NCI-H146 (cell line): Measurements from ENCODE around the gene CES3.
"Not testable (repeated sequence)": the region's sequence is repeated elsewhere in the genome, so short reads cannot be mapped to it uniquely, and the experiment has no call there.

ENCODE experiments used
- DNase-seq: peaks from one replicate; lab custom pipeline; 2025; lab: John Stamatoyannopoulos, UW

CES3 gene

DNA sequence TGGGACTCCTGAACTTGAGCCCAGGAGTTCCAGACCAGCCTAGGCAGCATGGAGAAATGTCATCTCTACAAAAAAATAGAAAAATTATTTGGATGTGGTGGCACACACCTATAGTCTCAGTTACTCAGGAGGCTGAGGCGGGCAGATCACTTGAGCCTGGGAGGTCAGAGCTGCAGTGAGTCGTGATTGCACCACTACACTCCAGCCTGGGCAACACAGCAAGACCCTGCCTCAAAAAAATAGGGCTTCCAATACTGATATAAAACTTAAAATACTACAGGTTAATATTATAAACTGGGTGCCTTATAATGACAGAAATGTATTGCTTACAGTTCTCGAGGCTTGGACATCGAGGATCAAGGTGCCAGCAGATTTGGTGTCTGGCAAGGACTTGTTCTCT is 15.1 kb upstream of the CES3 start:
- no peak for DNase-seq

GRCh38 chr16:66946541-66946940 is 14.5 kb upstream of the CES3 start:
- no peak for DNase-seq

DNA sequence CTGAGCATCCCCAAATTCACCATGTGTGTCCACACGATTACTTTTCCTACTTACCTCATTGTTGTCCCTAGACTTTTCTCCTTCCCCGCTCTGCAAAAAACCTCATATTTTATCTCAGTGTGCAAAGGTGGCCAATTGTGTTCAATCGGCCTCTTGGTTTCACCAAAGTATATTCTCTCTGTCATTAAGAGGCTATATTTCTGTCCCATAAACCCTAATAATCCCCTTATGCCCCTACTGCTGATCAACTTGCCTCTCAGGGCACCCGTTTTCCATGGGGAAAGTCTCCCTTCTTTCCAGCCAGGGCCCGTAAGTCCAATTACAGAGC is 14.1 kb upstream of the CES3 start:
- no peak for DNase-seq

GRCh38 chr16:66947302-66948065 is 13.6 kb upstream of the CES3 start:
- DNase-seq: peak; percentile 57

GRCh38 chr16:66948134-66948836 is 12.8 kb upstream of the CES3 start:
- DNase-seq: no peak

GRCh38 chr16:66948837-66949225 is 12.2 kb upstream of the CES3 start:
- no peak for DNase-seq

DNA sequence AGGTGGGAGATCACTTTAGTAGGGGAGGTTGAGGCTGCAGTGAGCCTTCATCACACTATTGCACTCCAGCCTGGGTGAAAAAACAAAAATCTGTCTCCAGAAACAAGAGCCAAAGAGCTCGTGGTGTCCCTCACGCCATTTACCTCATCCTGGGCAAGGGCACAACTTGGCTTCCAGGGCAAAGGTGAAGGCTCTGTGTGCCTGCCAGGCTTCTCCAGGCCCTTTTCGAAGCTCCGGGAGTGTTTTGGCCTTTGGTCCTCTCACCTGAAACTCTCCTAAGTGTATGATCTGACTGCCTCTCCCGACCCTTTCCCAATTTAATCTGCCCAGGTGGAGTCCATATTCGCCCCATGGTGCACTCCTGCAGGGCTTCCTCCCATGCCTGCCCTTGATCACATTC is 11.6 kb upstream of the CES3 start:
- no peak for DNase-seq

- DNase-seq: no peak
Observed at GRCh38 chr16:66950437-66950836, 10.6 kb upstream of the CES3 start.

DNA sequence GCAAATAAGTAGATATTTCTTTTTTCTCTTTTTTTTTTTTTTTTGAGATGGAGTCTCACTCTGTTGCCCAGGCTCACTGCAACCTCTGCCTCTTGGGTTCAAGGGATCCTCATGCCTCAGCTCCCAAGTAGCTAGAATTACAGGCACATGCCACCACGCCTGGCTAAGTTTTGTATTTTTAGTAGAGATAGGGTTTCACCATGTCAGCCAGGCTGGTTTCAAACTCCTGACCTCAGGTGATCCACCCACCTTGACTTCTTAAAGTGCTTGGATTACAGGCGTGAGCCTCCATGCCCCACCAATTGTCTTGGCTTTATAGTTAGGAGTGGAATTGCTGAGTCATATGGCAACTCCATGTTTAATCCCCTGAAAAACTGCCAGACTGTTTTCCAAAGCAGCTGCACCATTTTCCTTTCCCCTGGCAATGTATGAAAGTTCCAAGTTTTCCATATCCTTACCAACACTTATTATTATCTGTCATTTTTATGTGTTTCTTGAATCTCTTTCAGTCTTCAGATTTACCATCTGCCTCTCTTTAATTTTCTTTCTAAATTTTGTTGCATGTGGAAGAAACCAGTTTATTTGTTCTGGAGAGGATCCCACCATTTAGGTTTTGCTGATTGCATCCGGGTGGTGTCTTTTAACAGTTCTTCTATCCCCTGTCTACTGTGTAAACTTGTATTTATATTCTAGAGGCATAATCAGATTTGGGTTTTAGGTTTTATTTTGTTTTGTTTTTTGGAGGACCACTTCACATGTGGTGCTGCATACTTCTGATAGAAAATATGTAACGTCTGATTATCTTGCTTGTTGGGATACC is 9.9 kb upstream of the CES3 start:
- no peak for DNase-seq

DNA sequence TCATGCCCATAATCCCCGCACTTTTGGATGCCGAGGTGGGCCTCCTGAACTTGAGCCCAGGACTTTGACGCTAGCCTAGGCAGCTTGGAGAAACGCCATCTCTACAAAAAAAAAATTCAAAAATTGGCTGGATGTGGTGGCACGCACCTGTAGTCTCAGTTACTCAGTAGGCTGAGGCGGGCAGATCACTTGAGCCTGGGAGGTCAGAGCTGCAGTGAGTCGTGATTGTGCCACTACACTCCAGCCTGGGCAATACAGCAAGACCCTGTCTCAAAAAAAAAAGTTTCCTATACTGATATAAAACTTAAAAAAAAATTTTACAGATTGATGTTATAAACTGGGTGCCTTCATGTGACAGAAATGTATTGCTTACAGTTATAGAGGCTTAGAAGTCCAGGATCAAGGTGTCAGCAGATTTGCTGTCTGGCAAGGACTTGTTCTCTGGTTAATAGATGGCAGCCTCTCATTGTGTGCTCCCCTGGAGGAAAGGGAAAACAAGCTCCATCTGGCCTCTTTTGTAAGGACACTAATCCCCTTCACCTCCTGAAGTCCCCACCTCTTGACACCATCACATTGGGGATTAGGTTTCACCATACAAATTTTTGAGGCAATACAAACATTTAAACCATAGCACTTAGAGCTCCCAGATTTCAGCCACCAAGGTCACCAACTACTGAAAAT is 8.5 kb upstream of the CES3 start:
- DNase-seq: no peak

DNA sequence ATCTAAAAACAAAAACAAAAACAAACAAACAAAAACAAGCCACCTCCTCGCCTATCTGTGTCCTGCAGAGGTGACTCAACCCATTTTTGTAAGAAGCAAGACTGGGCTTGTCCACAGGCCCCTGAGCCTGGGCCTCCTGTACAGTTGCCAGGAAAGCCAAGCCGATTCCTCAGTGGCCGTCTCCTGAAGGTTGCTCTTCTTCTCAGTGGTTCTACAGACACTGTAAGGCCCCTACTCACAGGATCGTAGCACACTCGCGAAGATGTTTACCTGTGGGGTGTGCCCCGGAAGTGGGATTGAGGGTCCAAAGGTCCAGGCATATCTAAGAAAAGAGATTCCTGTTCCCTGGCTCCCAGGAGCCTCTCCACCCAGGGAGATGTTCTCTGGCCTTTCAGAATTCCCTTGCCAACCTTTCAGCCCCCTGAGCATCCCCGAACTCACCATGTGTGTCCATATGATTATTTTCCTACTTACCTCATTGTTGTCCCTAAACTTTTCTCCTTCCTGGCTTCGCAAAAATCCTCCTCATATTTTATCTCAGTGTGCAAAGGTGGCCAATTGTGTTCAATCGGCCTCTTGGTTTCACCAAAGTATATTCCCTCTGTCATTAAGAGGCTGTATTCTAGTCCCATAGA is 7.5 kb upstream of the CES3 start:
- no peak for DNase-seq

- DNase-seq: peak; percentile 68
Observed at GRCh38 chr16:66954097-66954659, 6.9 kb upstream of the CES3 start.

DNA sequence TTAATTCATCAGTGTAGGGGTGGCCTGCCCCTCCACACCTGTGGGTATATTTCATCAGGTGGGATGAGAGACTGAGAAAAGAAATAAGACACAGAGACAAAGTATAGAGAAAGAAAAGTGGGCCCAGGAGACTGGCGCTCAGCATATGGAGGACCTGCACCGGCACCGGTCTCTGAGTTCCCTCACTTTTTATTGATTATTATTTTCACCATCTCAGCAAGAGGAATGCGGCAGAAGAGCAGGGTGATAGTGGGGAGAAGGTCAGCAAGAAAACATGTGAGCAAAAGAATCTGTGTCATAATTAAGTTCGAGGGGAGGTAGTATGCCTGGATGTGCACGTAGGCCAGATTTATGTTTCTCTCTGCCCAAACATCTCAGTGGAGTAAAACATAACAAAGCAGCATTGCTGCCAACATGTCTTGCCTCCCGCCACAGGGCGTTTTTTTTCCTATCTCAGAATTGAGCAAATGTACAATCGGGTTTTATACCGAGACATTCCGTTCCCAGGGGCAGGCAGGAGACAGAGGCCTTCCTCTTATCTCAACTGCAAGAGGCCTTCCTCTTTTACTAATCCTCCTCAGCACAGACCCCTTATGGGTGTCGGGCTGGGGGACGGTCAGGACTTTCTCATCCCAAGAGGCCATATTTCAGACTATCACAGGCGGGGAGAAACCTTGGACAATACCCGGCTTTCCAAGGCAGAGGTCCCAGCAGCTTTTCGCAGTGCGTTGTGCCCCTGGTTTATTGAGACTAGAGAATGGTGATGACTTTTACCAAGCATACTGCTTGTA is 5.5 kb upstream of the CES3 start:
- DNase-seq: not testable (repeated sequence)

DNA sequence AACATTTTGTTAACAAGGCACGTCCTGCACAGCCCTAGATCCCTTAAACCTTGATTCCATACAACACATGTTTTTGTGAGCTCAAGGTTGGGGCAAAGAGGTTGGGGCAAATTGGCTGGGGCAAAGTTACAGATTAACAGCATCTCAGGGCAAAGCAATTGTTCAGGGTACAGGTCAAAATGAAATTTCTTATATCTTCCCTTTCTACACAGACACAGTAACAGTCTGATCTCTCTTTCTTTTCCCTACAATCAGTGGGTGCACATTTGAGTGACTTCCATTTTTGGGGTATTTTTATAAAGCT is 5.0 kb upstream of the CES3 start:
- DNase-seq: not testable (repeated sequence)

DNA sequence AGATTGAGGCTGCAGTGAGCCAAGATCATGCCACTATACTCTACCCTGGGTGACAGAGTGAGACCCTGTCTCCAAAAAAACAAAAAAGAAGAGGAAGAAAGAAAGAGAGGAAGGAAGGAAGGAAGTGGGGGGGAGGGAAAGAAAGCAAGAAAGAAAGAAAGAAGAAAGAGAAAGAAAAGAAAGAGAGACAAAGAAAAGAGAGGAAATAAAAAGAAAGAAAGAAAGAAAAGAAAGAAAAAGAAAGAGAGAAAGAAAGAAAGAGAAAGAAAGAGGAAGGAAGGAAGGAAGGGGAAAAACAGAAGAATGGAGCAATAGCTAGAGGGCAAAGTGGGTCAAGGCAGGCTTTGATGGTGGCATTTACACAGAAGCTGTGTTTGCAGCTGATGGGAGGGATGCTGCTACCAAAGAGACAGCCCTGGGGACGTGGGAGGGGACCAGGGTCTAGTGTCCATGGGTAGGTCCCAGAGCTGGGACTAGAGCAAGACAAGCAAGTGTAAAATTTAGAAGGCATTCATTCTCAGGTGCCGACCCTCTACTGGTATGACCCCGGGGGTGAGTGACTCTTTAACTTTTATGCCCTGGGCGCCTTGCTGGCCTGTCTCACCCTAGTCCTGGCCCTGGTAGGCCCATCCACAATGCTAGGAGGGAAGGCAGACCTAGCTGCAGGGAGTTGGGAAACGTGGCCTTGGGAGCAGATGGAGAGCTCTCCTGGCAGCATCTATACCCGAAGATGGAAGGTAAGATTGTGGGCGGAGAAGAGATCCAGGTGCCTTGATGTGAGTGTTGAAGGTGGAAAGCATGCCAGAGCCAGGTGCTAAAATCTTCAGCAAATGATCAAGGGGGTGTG is 2.0 kb upstream of the CES3 start:
- DNase-seq: no peak

DNA sequence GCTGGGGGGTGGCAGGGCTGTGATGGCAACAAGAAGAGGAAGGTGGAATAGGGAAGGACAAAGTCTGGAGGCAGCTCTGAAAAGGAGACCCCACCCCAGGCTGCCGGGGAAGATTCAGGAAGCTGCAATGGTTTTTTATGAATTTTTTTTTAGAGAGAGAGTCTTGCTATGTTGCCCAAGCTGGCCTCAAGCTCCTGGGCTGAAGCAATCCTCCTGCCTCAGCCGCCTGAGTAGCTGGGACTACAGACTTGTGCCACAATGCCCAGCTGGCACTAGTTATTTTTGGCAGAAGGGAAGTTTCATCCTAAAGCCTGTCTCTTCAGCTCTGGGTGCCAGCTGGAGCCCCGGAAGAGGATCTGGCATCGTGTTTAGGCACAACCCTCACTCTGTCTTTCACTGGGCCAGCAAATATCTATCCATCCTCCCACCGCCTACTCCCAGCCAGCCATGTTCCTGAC is 1.3 kb upstream of the CES3 start:
- DNase-seq: no peak

DNA sequence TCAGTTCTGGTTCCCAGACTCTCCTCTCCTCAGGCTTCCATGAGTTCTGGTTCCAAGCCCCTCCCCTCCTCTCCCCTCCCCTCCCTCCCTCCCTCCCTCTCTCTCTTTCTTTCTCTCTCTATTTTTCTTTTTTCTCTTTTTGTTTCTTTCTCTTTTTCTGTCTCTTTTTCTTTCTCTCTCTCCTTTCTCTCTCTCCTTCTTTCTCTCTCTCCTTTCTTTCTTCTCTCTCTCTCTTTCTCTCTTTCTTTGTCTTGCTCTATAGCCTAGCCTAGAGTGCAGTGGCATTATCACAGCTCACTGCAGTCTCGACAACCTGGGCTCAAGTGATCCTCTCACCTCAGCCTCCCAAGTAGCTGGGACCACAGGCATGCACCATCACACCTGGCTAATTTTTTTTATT is 796 bp upstream of the CES3 start:
- no peak for DNase-seq

DNA sequence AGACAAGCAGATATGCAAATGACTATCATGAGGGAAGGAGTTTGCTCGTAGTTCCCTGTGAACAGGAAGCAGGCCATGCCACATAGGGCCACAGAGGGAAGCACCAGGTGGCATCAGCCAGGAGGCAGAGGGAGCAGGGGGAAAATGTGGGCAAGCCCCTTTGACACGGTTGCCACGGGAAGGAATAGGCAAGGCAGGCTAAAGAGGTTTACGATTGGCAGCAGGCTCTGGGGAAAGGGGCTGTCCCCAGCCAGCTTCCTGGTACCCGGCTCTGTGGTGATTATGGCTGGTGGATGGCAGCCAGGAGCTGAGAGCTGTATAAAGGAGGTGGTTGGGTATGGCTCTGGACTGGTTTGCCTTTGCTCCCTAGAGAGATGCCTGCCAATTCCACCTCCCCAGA is 848 bp downstream of the CES3 start:
- no peak for DNase-seq

- DNase-seq: no peak
Observed at GRCh38 chr16:66964049-66964448, 3.0 kb downstream of the CES3 start.

DNA sequence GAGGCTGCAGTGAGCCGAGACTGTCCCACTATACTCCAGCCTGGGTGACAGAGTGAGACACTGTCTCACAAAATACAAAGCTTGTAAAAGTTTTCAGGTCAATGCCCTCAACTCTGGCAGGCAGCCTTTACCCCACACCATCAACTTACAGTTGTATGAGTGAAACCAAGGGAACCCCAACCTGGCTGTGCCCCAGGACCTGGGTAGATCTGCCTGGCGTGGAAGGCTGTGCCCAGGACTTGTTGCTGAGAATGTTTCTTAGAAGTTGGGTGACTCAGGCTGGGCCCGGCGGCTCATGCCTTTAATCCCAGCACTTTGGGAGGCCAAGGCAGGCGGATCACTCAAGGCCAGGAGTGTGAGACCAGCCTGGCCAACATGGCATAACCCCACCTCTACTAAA is 7.8 kb downstream of the CES3 start:
- no peak for DNase-seq
